Measurements from ENCODE around the gene GRHPR. TPM values are rescaled to one million over a fixed set of nuclear protein-coding genes. Genes with fewer than 3 reads are reported as not detected.

GRHPR gene
- total and polyA plus RNA-seq, 4 donors, result 125 to 524 (median 294) TPM

DNA sequence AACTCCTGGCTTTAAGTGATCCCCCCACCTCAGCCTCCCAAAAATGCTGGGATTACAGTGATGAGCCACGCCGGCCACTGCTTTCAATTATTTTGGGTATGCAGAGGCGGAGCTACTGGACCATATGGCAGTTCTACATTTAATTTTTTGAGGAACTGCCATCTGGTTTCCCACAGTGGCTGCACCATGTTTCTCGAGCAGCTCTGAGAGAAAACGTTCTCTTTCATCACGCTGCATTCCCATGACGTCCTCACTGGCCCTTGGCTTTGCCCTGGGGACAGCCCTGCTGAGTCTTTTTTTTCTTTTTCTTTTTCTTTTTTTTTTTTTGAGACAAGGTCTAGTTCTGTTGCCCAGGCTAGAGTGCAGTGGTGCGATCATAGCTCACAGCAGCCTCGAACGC is 35.5 kb upstream of the GRHPR start:
- no peak for DNase-seq (ENCODE audit: low spot score)
- Histone ChIP-seq H3K27ac (ENCODE audit: low read depth in 1 of 2, low read length in 2 of 2) (no peak overlapping the region), H3K9ac (ENCODE audit: low read depth in 1 of 2, low read length in 2 of 2) (no peak overlapping the region), H3K9me3 (ENCODE audit: control insufficient read depth in 4 of 4, low read length in 3 of 4) (no peaks in the 10 kb centered on the region), H3K36me3 (ENCODE audit: control insufficient read depth in 4 of 4, insufficient read depth in 3 of 4, low read depth in 1 of 4, low read length in 3 of 4) (no peaks in the 10 kb centered on the region), H3K4me1 (ENCODE audit: control insufficient read depth in 4 of 4, insufficient read depth in 4 of 4, low read length in 3 of 4) (no peaks in the 10 kb centered on the region), H3K27me3 (ENCODE audit: control insufficient read depth in 4 of 4, insufficient read depth in 4 of 4, low read length in 3 of 4) (no peaks in the 10 kb centered on the region), H3K4me3 (ENCODE audit: low read depth in 1 of 3, low read length in 3 of 3) (no peak overlapping the region)
- TF ChIP-seq GABPA (IDR thresholded peaks at IDR 0.05 in 1 of 2, conservative IDR thresholded peaks at IDR 0.05 in 1 of 2), result no peak
- TF ChIP-seq RAD21 (IDR thresholded peaks at IDR 0.05), result no peak
- no peak for TF ChIP-seq HNF4G (IDR thresholded peaks at IDR 0.05)
- TF ChIP-seq, protein P1, sequence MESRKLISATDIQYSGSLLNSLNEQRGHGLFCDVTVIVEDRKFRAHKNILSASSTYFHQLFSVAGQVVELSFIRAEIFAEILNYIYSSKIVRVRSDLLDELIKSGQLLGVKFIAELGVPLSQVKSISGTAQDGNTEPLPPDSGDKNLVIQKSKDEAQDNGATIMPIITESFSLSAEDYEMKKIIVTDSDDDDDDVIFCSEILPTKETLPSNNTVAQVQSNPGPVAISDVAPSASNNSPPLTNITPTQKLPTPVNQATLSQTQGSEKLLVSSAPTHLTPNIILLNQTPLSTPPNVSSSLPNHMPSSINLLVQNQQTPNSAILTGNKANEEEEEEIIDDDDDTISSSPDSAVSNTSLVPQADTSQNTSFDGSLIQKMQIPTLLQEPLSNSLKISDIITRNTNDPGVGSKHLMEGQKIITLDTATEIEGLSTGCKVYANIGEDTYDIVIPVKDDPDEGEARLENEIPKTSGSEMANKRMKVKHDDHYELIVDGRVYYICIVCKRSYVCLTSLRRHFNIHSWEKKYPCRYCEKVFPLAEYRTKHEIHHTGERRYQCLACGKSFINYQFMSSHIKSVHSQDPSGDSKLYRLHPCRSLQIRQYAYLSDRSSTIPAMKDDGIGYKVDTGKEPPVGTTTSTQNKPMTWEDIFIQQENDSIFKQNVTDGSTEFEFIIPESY (IDR thresholded peaks at IDR 0.05), result no peak
- TF ChIP-seq EGR1 (IDR thresholded peaks at IDR 0.05; ENCODE audit: low read depth in 2 of 2), result no peak
- TF ChIP-seq, protein P2, sequence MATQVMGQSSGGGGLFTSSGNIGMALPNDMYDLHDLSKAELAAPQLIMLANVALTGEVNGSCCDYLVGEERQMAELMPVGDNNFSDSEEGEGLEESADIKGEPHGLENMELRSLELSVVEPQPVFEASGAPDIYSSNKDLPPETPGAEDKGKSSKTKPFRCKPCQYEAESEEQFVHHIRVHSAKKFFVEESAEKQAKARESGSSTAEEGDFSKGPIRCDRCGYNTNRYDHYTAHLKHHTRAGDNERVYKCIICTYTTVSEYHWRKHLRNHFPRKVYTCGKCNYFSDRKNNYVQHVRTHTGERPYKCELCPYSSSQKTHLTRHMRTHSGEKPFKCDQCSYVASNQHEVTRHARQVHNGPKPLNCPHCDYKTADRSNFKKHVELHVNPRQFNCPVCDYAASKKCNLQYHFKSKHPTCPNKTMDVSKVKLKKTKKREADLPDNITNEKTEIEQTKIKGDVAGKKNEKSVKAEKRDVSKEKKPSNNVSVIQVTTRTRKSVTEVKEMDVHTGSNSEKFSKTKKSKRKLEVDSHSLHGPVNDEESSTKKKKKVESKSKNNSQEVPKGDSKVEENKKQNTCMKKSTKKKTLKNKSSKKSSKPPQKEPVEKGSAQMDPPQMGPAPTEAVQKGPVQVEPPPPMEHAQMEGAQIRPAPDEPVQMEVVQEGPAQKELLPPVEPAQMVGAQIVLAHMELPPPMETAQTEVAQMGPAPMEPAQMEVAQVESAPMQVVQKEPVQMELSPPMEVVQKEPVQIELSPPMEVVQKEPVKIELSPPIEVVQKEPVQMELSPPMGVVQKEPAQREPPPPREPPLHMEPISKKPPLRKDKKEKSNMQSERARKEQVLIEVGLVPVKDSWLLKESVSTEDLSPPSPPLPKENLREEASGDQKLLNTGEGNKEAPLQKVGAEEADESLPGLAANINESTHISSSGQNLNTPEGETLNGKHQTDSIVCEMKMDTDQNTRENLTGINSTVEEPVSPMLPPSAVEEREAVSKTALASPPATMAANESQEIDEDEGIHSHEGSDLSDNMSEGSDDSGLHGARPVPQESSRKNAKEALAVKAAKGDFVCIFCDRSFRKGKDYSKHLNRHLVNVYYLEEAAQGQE (IDR thresholded peaks at IDR 0.05), result no peak
- TF ChIP-seq, protein P3, sequence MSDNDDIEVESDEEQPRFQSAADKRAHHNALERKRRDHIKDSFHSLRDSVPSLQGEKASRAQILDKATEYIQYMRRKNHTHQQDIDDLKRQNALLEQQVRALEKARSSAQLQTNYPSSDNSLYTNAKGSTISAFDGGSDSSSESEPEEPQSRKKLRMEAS (IDR thresholded peaks at IDR 0.05), result no peak
- TF ChIP-seq, protein P4, sequence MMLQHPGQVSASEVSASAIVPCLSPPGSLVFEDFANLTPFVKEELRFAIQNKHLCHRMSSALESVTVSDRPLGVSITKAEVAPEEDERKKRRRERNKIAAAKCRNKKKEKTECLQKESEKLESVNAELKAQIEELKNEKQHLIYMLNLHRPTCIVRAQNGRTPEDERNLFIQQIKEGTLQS (IDR thresholded peaks at IDR 0.05), result no peak
- TF ChIP-seq FOXA2 (IDR thresholded peaks at IDR 0.05), result no peak
- TF ChIP-seq FOXA1 (IDR thresholded peaks at IDR 0.05), result no peak
- TF ChIP-seq, protein P5, sequence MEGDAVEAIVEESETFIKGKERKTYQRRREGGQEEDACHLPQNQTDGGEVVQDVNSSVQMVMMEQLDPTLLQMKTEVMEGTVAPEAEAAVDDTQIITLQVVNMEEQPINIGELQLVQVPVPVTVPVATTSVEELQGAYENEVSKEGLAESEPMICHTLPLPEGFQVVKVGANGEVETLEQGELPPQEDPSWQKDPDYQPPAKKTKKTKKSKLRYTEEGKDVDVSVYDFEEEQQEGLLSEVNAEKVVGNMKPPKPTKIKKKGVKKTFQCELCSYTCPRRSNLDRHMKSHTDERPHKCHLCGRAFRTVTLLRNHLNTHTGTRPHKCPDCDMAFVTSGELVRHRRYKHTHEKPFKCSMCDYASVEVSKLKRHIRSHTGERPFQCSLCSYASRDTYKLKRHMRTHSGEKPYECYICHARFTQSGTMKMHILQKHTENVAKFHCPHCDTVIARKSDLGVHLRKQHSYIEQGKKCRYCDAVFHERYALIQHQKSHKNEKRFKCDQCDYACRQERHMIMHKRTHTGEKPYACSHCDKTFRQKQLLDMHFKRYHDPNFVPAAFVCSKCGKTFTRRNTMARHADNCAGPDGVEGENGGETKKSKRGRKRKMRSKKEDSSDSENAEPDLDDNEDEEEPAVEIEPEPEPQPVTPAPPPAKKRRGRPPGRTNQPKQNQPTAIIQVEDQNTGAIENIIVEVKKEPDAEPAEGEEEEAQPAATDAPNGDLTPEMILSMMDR (IDR thresholded peaks at IDR 0.05; ENCODE audit: low read depth, low read length, missing input control), result no peak
- no peak for TF ChIP-seq TAF1 (conservative IDR thresholded peaks at IDR 0.05)
- 92% methylated on average over 10 of the region's 10 CpGs for WGBS

DNA sequence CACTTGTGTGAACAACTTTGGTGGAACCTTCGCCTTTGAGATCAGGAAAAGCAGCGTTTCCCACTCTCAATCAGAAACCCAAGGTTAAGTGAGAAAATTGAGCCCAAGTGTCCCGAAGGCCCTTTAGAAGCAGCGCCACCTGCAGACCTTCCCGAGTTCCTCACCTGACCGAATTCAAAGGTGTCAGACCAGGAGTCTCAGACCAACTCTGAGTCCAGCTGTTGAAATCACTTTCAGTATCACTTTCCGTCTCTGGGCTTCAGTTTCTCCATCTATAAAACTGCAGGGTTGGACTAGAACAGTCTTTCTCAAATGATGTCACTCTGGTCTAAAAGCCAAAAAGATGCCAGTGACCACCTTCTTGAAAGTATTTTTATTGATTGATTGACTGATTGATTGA is 31.7 kb upstream of the GRHPR start:
- WGBS, result 38% methylated on average over 7 of the region's 7 CpGs
- Histone ChIP-seq H3K4me1 (ENCODE audit: control insufficient read depth in 4 of 4, insufficient read depth in 4 of 4, low read length in 3 of 4) (no peaks in the 10 kb centered on the region), H3K9ac (ENCODE audit: low read depth in 1 of 2, low read length in 2 of 2) (no peak overlapping the region), H3K4me3 (ENCODE audit: low read depth in 1 of 3, low read length in 3 of 3) (no peak overlapping the region), H3K27ac (ENCODE audit: low read depth in 1 of 2, low read length in 2 of 2) (no peak overlapping the region), H3K27me3 (ENCODE audit: control insufficient read depth in 4 of 4, insufficient read depth in 4 of 4, low read length in 3 of 4) (no peaks in the 10 kb centered on the region), H3K36me3 (ENCODE audit: control insufficient read depth in 4 of 4, insufficient read depth in 3 of 4, low read depth in 1 of 4, low read length in 3 of 4) (no peaks in the 10 kb centered on the region), H3K9me3 (ENCODE audit: control insufficient read depth in 4 of 4, low read length in 3 of 4) (no peaks in the 10 kb centered on the region)
- TF ChIP-seq, protein P4 (IDR thresholded peaks at IDR 0.05), result no peak
- TF ChIP-seq HNF4A (conservative IDR thresholded peaks at IDR 0.05), result peak in 1 of 2 donors; percentile 30
- TF ChIP-seq RAD21 (IDR thresholded peaks at IDR 0.05), result peak; percentile 37 to 66
- TF ChIP-seq, protein P5 (IDR thresholded peaks at IDR 0.05; ENCODE audit: low read depth, low read length, missing input control), result peak; percentile 26
- no peak for TF ChIP-seq FOXA1 (IDR thresholded peaks at IDR 0.05)
- no peak for DNase-seq (ENCODE audit: low spot score)

All from liver (tissue), 9 donors.